Measurements from ENCODE around the gene C1QTNF8. TPM values are rescaled to one million over a fixed set of nuclear protein-coding genes. Genes with fewer than 3 reads are reported as not detected.

C1QTNF8 gene
- total and polyA plus RNA-seq, 4 experiments from 2014 or later = not detected

GRCh38 chr16:1057252-1057932 is 38.7 kb downstream of the C1QTNF8 start:
- no peak overlapping the region for H3K27ac Mint-ChIP-seq
- peaks cover 0 to 7% (median 5%) of the 10 kb centered on the region in 8 donors for H3K9me3 Mint-ChIP-seq
- H3K27me3 Mint-ChIP-seq = peaks cover 0 to 2% of the 10 kb centered on the region in 2 donors
- Histone ChIP-seq H3K27ac (ENCODE audit: low read depth, low read length) (no peak overlapping the region), H3K36me3 (ENCODE audit: insufficient read depth, low read length) (no peaks in the 10 kb centered on the region), H3K27me3 (ENCODE audit: insufficient read depth, low read length) (no peaks in the 10 kb centered on the region), H3K4me3 (ENCODE audit: low read length in 2 of 2) (no peak overlapping the region), H3K9me3 (ENCODE audit: control insufficient read depth in 1 of 2, low read length in 2 of 2) (no peaks in the 10 kb centered on the region), H3K4me1 (ENCODE audit: insufficient read depth, low read length) (no peaks in the 10 kb centered on the region)
- intact Hi-C loops (cut with micrococcal nuclease) = no loop called here
- CTCF ChIA-PET (ENCODE audit: partially characterized antibody) = interaction anchor here (0.7 to 4.0 kb wide), 12 partner anchors 10 to 345 kb away, joined by 3 to 50 read pairs (median 4); no protein-coding TSS in a partner anchor
- peak; percentile 44 to 56 (median 48) for DNase-seq
- peaks cover 0 to 4% of the 10 kb centered on the region in 2 donors for H3K36me3 Mint-ChIP-seq
- H3K4me1 Mint-ChIP-seq = no peaks in the 10 kb centered on the region
- POLR2A ChIA-PET (ENCODE audit: partially characterized antibody) = interaction anchor here (0.7 to 1.3 kb wide), 2 partner anchors 60 to 77 kb away, joined by 4 to 7 read pairs; no protein-coding TSS in a partner anchor
- no peak overlapping the region for H3K4me3 Mint-ChIP-seq

- intact Hi-C loops (cut with micrococcal nuclease) = no loop called here
- DNase-seq = no peak
- CTCF ChIA-PET (ENCODE audit: partially characterized antibody) = interaction anchor here (0.5 to 4.0 kb wide), 13 partner anchors 10 to 815 kb away, joined by 3 to 50 read pairs (median 3); partner anchors contain the start of gene SOX8
- Histone ChIP-seq H3K36me3 (ENCODE audit: insufficient read depth, low read length) (no peaks in the 10 kb centered on the region), H3K9me3 (ENCODE audit: control insufficient read depth in 1 of 2, low read length in 2 of 2) (no peaks in the 10 kb centered on the region), H3K4me1 (ENCODE audit: insufficient read depth, low read length) (no peaks in the 10 kb centered on the region), H3K4me3 (ENCODE audit: low read length in 2 of 2) (no peak overlapping the region), H3K27me3 (ENCODE audit: insufficient read depth, low read length) (no peaks in the 10 kb centered on the region), H3K27ac (ENCODE audit: low read depth, low read length) (no peak overlapping the region)
- Mint-ChIP-seq H3K27ac (no peak overlapping the region), H3K4me3 (no peak overlapping the region), H3K36me3 (peaks cover 0 to 4% of the 10 kb centered on the region in 2 donors), H3K4me1 (no peaks in the 10 kb centered on the region), H3K9me3 (peaks cover 0 to 7% (median 5%) of the 10 kb centered on the region in 8 donors), H3K27me3 (peaks cover 0 to 2% of the 10 kb centered on the region in 2 donors)
- POLR2A ChIA-PET (ENCODE audit: partially characterized antibody) = no interaction called here
These were observed 39.8 kb downstream of the C1QTNF8 start for GRCh38 chr16:1056196-1056595.

- no peak for DNase-seq
- intact Hi-C loops (cut with micrococcal nuclease) = loop anchor here (1.0 kb wide), 1 partner anchor 58 kb away; no protein-coding TSS in a partner anchor
- Histone ChIP-seq H3K36me3 (ENCODE audit: insufficient read depth, low read length) (no peaks in the 10 kb centered on the region), H3K4me1 (ENCODE audit: insufficient read depth, low read length) (no peaks in the 10 kb centered on the region), H3K27me3 (ENCODE audit: insufficient read depth, low read length) (no peaks in the 10 kb centered on the region), H3K4me3 (ENCODE audit: low read length in 2 of 2) (no peak overlapping the region), H3K9me3 (ENCODE audit: control insufficient read depth in 1 of 2, low read length in 2 of 2) (no peaks in the 10 kb centered on the region), H3K27ac (ENCODE audit: low read depth, low read length) (no peak overlapping the region)
- Mint-ChIP-seq H3K4me1 (no peaks in the 10 kb centered on the region), H3K27me3 (peaks cover 0 to under 1% of the 10 kb centered on the region in 2 donors), H3K36me3 (peaks cover 0 to 4% of the 10 kb centered on the region in 2 donors), H3K27ac (no peak overlapping the region), H3K4me3 (no peak overlapping the region), H3K9me3 (peaks cover 0 to 7% (median 5%) of the 10 kb centered on the region in 8 donors)
- ChIA-PET CTCF (ENCODE audit: partially characterized antibody) (interaction anchor here (0.8 to 4.0 kb wide), 8 partner anchors 10 to 236 kb away, joined by 3 to 50 read pairs (median 4); no protein-coding TSS in a partner anchor), POLR2A (ENCODE audit: partially characterized antibody) (interaction anchor here (1.5 to 1.6 kb wide), 2 partner anchors 52 to 58 kb away, joined by 3 to 6 read pairs; no protein-coding TSS in a partner anchor)
These were observed 40.5 kb downstream of the C1QTNF8 start for GRCh38 chr16:1055557-1055924.

- intact Hi-C loops (cut with micrococcal nuclease) = loop anchor here (1.0 kb wide), 1 partner anchor 58 kb away; no protein-coding TSS in a partner anchor
- H3K36me3 Mint-ChIP-seq = peaks cover 0 to 4% of the 10 kb centered on the region in 2 donors
- Histone ChIP-seq H3K27me3 (ENCODE audit: insufficient read depth, low read length) (no peaks in the 10 kb centered on the region), H3K4me3 (ENCODE audit: low read length in 2 of 2) (no peak overlapping the region), H3K4me1 (ENCODE audit: insufficient read depth, low read length) (no peaks in the 10 kb centered on the region), H3K9me3 (ENCODE audit: control insufficient read depth in 1 of 2, low read length in 2 of 2) (no peaks in the 10 kb centered on the region), H3K36me3 (ENCODE audit: insufficient read depth, low read length) (no peaks in the 10 kb centered on the region), H3K27ac (ENCODE audit: low read depth, low read length) (no peak overlapping the region)
- ChIA-PET CTCF (ENCODE audit: partially characterized antibody) (interaction anchor here (1.0 to 4.0 kb wide), 7 partner anchors 9 to 236 kb away, joined by 3 to 50 read pairs (median 5); no protein-coding TSS in a partner anchor), POLR2A (ENCODE audit: partially characterized antibody) (interaction anchor here (1.5 to 1.6 kb wide), 2 partner anchors 52 to 57 kb away, joined by 3 to 6 read pairs; no protein-coding TSS in a partner anchor)
- H3K9me3 Mint-ChIP-seq = peaks cover 0 to 7% (median 5%) of the 10 kb centered on the region in 8 donors
- no peaks in the 10 kb centered on the region for H3K4me1 Mint-ChIP-seq
- no peak overlapping the region for H3K4me3 Mint-ChIP-seq
- peak in 2 of 5 donors; percentile 7 to 10 for DNase-seq
- no peak overlapping the region for H3K27ac Mint-ChIP-seq
- H3K27me3 Mint-ChIP-seq = no peaks in the 10 kb centered on the region
These were observed 41.1 kb downstream of the C1QTNF8 start for GRCh38 chr16:1054660-1055556.

GRCh38 chr16:1053700-1054368 is 42.2 kb downstream of the C1QTNF8 start:
- ChIA-PET CTCF (ENCODE audit: partially characterized antibody) (interaction anchor here (1.0 kb wide), 1 partner anchor 53 kb away, joined by 3 read pairs; no protein-coding TSS in a partner anchor), POLR2A (ENCODE audit: partially characterized antibody) (interaction anchor here (1.6 kb wide), 1 partner anchor 56 kb away, joined by 6 read pairs; no protein-coding TSS in a partner anchor)
- Mint-ChIP-seq H3K4me3 (no peak overlapping the region), H3K36me3 (no peaks in the 10 kb centered on the region), H3K4me1 (no peaks in the 10 kb centered on the region), H3K27me3 (no peaks in the 10 kb centered on the region), H3K9me3 (peaks cover 0 to 2% (median 0%) of the 10 kb centered on the region in 8 donors), H3K27ac (no peak overlapping the region)
- intact Hi-C loops (cut with micrococcal nuclease) = no loop called here
- Histone ChIP-seq H3K9me3 (ENCODE audit: control insufficient read depth in 1 of 2, low read length in 2 of 2) (no peaks in the 10 kb centered on the region), H3K27me3 (ENCODE audit: insufficient read depth, low read length) (no peaks in the 10 kb centered on the region), H3K27ac (ENCODE audit: low read depth, low read length) (no peak overlapping the region), H3K4me3 (ENCODE audit: low read length in 2 of 2) (no peak overlapping the region), H3K4me1 (ENCODE audit: insufficient read depth, low read length) (no peaks in the 10 kb centered on the region), H3K36me3 (ENCODE audit: insufficient read depth, low read length) (no peaks in the 10 kb centered on the region)
- DNase-seq = no peak

- ChIA-PET POLR2A (ENCODE audit: partially characterized antibody) (no interaction called here), CTCF (ENCODE audit: partially characterized antibody) (no interaction called here)
- Mint-ChIP-seq H3K27ac (no peak overlapping the region), H3K27me3 (no peaks in the 10 kb centered on the region), H3K9me3 (peaks cover 0 to 2% (median 0%) of the 10 kb centered on the region in 8 donors), H3K4me3 (no peak overlapping the region), H3K4me1 (no peaks in the 10 kb centered on the region), H3K36me3 (no peaks in the 10 kb centered on the region)
- Histone ChIP-seq H3K4me3 (ENCODE audit: low read length in 2 of 2) (no peak overlapping the region), H3K27ac (ENCODE audit: low read depth, low read length) (no peak overlapping the region), H3K4me1 (ENCODE audit: insufficient read depth, low read length) (no peaks in the 10 kb centered on the region), H3K9me3 (ENCODE audit: control insufficient read depth in 1 of 2, low read length in 2 of 2) (no peaks in the 10 kb centered on the region), H3K27me3 (ENCODE audit: insufficient read depth, low read length) (no peaks in the 10 kb centered on the region), H3K36me3 (ENCODE audit: insufficient read depth, low read length) (no peaks in the 10 kb centered on the region)
- peak in 1 of 5 donors; percentile 25 for DNase-seq
- intact Hi-C loops (cut with micrococcal nuclease) = no loop called here
These were observed 42.9 kb downstream of the C1QTNF8 start for GRCh38 chr16:1053121-1053521.
